Choroid plexus epithelial cell (primary cell): ENCODE data around the gene RGS6.

Experiments
- DNase-seq: peaks from one replicate; pipeline ENCODE4 v3.0.0-alpha.2; 2010; ENCODE audit warnings: low read depth
- H3K4me3 ChIP-seq: 2 replicates; pipeline ENCODE4 v1.5.1; 2011; ENCODE audit warnings: low read depth, mild to moderate bottlenecking, control low read depth, low read length, moderate library complexity
- CTCF ChIP-seq: conservative IDR thresholded peaks from 2 replicates; pipeline ENCODE4 v1.5.1; 2011; ENCODE audit warnings: low read depth, mild to moderate bottlenecking, control low read depth, inconsistent platforms, low read length, moderate library complexity

RGS6 gene

GRCh38 chr14:72291908-72292688, 359.9 kb downstream of the RGS6 start:
- DNase-seq = peak; percentile 52
- peak; percentile 60 for TF ChIP-seq CTCF
- no peak overlapping the region for H3K4me3 ChIP-seq

- DNase-seq = no peak
- H3K4me3 ChIP-seq = no peak overlapping the region
- TF ChIP-seq CTCF = no peak
Observed at GRCh38 chr14:72292689-72293024, 360.4 kb downstream of the RGS6 start.

- no peak for TF ChIP-seq CTCF
- DNase-seq = no peak
- H3K4me3 ChIP-seq = no peak overlapping the region
Observed at GRCh38 chr14:72301352-72301751, 369.1 kb downstream of the RGS6 start.

GRCh38 chr14:72303930-72304329, 371.7 kb downstream of the RGS6 start:
- no peak overlapping the region for H3K4me3 ChIP-seq
- no peak for DNase-seq
- no peak for TF ChIP-seq CTCF

GRCh38 chr14:72305561-72305960, 373.3 kb downstream of the RGS6 start:
- no peak overlapping the region for H3K4me3 ChIP-seq
- DNase-seq = no peak
- TF ChIP-seq CTCF = no peak

- no peak for DNase-seq
- no peak for TF ChIP-seq CTCF
- no peak overlapping the region for H3K4me3 ChIP-seq
Observed at GRCh38 chr14:72308967-72309485, 376.8 kb downstream of the RGS6 start.

GRCh38 chr14:72311116-72311515, 378.9 kb downstream of the RGS6 start:
- TF ChIP-seq CTCF = no peak
- no peak overlapping the region for H3K4me3 ChIP-seq
- DNase-seq = no peak
